Large intestine (tissue), 3 donors: Measurements from ENCODE around the gene VCAM1. TPM values are rescaled to one million over a fixed set of nuclear protein-coding genes. Genes with fewer than 3 reads are reported as not detected.

Experiments
- DNase-seq, 2 donors: peaks; one replicate each; pipeline versions ENCODE4 v3.0.0 to v3.0.0-alpha.2; 2013
- H3K27ac ChIP-seq: one replicate; pipeline ENCODE4 v1.5.1; 2013; ENCODE audit warnings: low read length
- H3K27me3 ChIP-seq: 2 replicates; pipeline ENCODE4 v1.6.1; 2013; ENCODE audit warnings: low read length; ENCODE audit not compliant: control insufficient read depth, insufficient read depth
- H3K36me3 ChIP-seq: 2 replicates; pipeline ENCODE4 v1.6.1; 2013; ENCODE audit warnings: low read length; ENCODE audit not compliant: control insufficient read depth, insufficient read depth
- H3K4me1 ChIP-seq: one replicate; pipeline ENCODE4 v1.6.1; 2013; ENCODE audit warnings: low read length; ENCODE audit not compliant: control insufficient read depth, insufficient read depth
- H3K4me3 ChIP-seq: one replicate; pipeline ENCODE4 v1.5.1; 2013; ENCODE audit warnings: low read length
- H3K9me3 ChIP-seq: one replicate; pipeline ENCODE4 v1.6.1; 2013; ENCODE audit warnings: mild to moderate bottlenecking, low read depth, low read length, moderate library complexity; ENCODE audit not compliant: control insufficient read depth
- WGBS: methylation state at CpG from one replicate; pipeline ENCODE4 v1.1.5; 2013; ENCODE audit warnings: low lambda C conversion rate; ENCODE audit not compliant: insufficient coverage; 5-methylcytosine and 5-hydroxymethylcytosine counted together
- polyA plus RNA-seq: library from polyadenylated mRNA; unstranded; fragments of 120-200 nt; gene quantifications from one replicate; pipeline ENCODE4 v1.2.1, GENCODE V29; 2013

Gene VCAM1
- polyA plus RNA-seq, 1 donor, result 18.7 TPM

DNA sequence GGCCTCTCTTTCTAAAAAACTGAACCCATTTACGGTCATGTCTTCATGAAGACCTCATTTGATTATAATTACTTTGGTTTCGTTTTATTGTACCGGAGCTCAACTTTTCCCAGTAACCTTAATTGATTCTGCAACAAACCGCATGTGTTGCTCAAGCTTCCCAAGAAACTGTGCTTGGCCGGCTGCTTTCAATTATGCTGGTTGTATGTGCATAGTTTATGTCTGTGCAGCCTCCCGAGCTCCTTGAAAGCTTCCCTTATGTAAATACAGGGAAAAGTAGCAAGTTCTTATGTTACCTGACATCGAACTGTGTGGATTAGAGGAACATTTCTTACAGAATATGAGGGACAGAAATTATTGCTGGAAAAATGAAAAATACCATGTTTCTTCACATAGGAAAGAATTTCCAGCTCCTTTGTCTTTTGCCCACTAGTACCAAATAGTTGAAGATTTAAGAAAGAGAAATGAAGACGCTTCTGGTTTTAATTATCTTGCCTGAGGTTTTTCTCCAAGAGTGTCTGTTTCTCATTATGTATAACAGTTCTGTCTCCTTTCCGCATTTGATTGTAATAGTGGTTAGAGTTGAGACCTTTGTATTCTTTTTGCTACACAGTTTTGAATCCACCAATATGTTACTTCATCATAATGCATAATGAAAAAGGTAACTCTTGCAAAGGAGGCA is 2.1 kb downstream of the VCAM1 start:
- peak in 1 of 2 donors; percentile 13 for DNase-seq
- Histone ChIP-seq H3K4me1 (no peaks in the 10 kb centered on the region), H3K9me3 (no peaks in the 10 kb centered on the region), H3K27ac (no peak overlapping the region), H3K27me3 (no peaks in the 10 kb centered on the region), H3K36me3 (peaks cover 3% of the 10 kb centered on the region), H3K4me3 (peak overlapping the region; percentile 26)
- 51% methylated on average over 5 of the region's 9 CpGs for WGBS

DNA sequence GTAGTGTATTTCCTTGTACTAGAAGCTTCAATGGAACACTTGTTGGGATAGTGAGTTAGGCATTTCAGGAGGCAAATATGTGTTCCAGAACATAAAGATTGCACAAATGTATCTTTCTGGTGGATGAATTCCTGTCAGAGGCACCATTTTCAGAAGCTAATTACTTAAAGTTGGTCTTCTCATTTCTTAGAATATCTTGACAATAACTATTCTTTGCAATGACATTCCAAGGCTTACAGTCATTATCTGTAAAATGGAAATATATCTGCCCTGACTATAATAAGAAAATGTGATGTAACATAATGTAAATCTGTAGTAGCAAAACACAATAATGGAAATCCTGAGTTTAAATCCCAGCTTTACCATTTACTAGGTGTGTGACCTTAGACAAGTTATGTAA is 2.7 kb downstream of the VCAM1 start:
- Histone ChIP-seq H3K36me3 (peaks cover 3% of the 10 kb centered on the region), H3K9me3 (no peaks in the 10 kb centered on the region), H3K4me1 (no peaks in the 10 kb centered on the region), H3K27me3 (no peaks in the 10 kb centered on the region), H3K4me3 (peak overlapping the region; percentile 26), H3K27ac (no peak overlapping the region)
- DNase-seq, result no peak

DNA sequence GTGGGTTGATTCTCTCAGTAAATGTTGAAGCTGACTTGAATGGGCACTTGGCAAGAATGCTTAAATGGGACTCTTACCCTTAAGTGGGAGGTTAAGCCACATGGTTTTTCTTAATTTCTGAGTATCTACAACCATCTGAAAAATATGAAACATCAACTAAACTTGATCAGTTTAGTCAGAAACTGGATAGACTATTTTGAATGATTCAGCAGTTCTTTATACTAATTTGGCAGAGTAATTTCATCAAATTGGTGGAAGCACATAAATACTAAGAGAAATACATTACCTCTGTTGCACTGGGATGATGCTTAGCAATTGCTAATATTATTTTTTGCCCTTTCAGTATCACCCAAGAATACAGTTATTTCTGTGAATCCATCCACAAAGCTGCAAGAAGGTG is 4.7 kb downstream of the VCAM1 start:
- no peaks in the 10 kb centered on the region for H3K27me3 ChIP-seq
- peaks cover 3% of the 10 kb centered on the region for H3K36me3 ChIP-seq
- H3K27ac ChIP-seq, result no peak overlapping the region
- H3K9me3 ChIP-seq, result no peaks in the 10 kb centered on the region
- DNase-seq, result no peak
- H3K4me3 ChIP-seq, result no peak overlapping the region
- no peaks in the 10 kb centered on the region for H3K4me1 ChIP-seq

DNA sequence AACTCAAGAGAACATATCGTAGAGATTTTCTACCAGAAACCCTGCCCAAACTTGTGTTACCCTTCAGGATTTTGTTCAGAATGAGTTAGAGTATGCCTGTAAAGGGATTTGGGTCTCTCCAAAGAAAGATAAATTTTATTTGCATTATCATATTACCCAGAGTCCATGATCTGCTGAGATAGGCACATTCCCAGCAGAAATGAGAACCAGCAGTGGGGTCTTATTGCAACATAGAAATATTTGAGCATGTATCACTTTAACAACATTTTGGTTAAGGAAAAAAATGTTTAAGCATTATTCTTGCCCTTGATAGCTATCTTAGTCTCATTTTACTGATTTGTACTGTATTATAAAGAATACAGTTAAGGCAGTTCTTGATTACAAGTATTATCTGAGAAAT is 10.6 kb downstream of the VCAM1 start:
- H3K27ac ChIP-seq, result no peak overlapping the region
- no peak overlapping the region for H3K4me3 ChIP-seq
- H3K4me1 ChIP-seq, result no peaks in the 10 kb centered on the region
- DNase-seq, result no peak
- H3K36me3 ChIP-seq, result peaks cover 3% of the 10 kb centered on the region
- no peaks in the 10 kb centered on the region for H3K27me3 ChIP-seq
- WGBS, result no CpG with 5 or more reads among the region's 1 CpG
- H3K9me3 ChIP-seq, result no peaks in the 10 kb centered on the region

DNA sequence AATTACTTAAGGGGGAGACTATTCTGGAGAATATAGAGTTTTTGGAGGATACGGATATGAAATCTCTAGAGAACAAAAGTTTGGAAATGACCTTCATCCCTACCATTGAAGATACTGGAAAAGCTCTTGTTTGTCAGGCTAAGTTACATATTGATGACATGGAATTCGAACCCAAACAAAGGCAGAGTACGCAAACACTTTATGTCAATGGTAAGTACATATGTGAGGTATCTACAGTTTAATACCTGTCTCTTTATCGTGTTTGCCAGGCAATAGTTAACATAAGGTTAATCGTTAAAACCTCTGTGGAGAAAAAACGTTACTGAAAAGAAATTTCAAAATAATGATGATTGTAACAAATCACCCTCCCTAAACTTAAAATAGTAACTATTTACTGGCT is 11.8 kb downstream of the VCAM1 start:
- H3K36me3 ChIP-seq, result peaks cover 3% of the 10 kb centered on the region
- H3K4me1 ChIP-seq, result no peaks in the 10 kb centered on the region
- no peaks in the 10 kb centered on the region for H3K27me3 ChIP-seq
- no peak overlapping the region for H3K27ac ChIP-seq
- DNase-seq, result no peak
- 59% methylated on average over 3 of the region's 6 CpGs for WGBS
- H3K9me3 ChIP-seq, result no peaks in the 10 kb centered on the region
- H3K4me3 ChIP-seq, result no peak overlapping the region

DNA sequence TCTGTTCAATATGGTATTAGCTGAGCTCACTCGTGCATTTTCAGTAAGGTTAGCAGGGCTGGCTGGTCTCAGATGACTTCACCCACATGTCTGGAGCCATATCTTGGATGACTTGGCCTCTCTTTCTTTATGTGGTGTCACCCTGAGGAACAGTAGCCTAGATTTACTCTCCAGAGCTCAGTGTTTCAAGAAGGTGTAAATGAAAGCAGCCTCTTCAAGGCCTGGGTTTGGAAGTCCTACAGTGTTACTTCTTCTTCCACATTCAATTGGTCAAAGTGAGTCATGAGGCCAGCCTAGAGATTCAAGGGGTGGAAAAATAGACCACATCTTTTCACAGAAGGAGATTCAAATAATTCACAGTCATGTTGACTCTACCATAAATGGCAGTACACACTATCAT is 12.2 kb downstream of the VCAM1 start:
- Histone ChIP-seq H3K27ac (no peak overlapping the region), H3K4me3 (no peak overlapping the region), H3K9me3 (no peaks in the 10 kb centered on the region), H3K4me1 (no peaks in the 10 kb centered on the region), H3K36me3 (peaks cover 3% of the 10 kb centered on the region), H3K27me3 (no peaks in the 10 kb centered on the region)
- WGBS, result 80% methylated on average over 1 of the region's 1 CpG
- no peak for DNase-seq

DNA sequence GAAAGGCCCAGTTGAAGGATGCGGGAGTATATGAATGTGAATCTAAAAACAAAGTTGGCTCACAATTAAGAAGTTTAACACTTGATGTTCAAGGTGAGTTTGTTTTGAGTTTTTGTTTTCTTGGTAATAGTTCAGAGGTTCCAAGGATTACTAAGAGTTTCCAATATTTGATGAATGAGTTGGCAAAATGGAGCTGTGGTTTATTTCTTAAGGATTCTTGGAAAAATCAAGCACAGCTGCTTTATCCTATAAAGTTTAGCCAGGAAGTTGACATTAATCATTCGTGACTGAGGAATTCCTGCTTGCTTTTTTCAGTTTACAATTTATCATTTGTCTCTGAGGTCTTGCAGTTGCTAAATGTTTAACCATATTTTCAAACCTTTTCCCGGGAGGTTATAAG is 15.1 kb downstream of the VCAM1 start:
- no peaks in the 10 kb centered on the region for H3K4me1 ChIP-seq
- no peaks in the 10 kb centered on the region for H3K9me3 ChIP-seq
- no peaks in the 10 kb centered on the region for H3K27me3 ChIP-seq
- DNase-seq, result peak in 1 of 2 donors; percentile 12
- no peak overlapping the region for H3K4me3 ChIP-seq
- H3K36me3 ChIP-seq, result peaks cover 3% of the 10 kb centered on the region
- WGBS, result 83% methylated on average over 1 of the region's 3 CpGs
- no peak overlapping the region for H3K27ac ChIP-seq

DNA sequence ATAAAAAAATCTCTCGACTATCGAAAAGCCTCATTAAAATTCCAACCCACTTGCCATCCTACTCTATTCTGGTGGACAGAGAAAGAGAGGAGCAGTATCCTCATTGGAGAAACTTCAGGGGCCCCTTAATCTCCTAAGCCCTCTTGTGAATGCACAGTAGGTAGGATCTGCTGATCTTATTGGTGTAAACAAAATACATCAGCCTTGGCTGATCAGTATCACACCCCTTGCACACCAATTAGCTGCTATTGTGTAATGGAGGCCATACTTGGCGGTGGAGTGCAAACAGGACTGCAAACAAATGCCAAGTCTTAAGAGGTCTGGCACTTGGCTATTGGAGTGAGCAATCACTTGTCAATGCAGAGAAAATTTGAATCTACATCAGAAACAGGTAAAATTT is 15.7 kb downstream of the VCAM1 start:
- H3K9me3 ChIP-seq, result no peaks in the 10 kb centered on the region
- no CpG with 5 or more reads among the region's 3 CpGs for WGBS
- H3K4me3 ChIP-seq, result no peak overlapping the region
- H3K36me3 ChIP-seq, result peaks cover 3% of the 10 kb centered on the region
- no peaks in the 10 kb centered on the region for H3K27me3 ChIP-seq
- no peak for DNase-seq
- H3K27ac ChIP-seq, result no peak overlapping the region
- no peaks in the 10 kb centered on the region for H3K4me1 ChIP-seq

DNA sequence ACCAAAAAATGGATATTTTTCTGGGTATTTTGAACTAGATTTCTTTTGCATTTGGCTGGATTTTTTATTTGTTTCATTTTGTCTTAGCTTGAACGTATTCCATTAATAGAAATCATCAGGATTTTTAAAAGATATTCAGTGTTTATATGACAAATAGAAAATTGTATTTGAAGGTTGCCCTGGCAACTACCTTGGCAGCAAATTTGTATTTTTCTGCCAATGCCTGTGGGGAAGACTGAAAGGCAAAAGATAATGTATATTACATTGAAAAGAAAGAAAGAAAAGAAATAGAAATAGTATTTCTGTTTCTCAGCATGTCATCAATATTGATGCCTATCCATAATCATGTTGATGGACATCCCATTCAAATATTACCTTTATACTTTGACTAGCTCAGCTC is 16.8 kb downstream of the VCAM1 start:
- Histone ChIP-seq H3K36me3 (peaks cover 3% of the 10 kb centered on the region), H3K27me3 (no peaks in the 10 kb centered on the region), H3K4me3 (no peak overlapping the region), H3K27ac (no peak overlapping the region), H3K9me3 (no peaks in the 10 kb centered on the region), H3K4me1 (no peaks in the 10 kb centered on the region)
- 63% methylated on average over 1 of the region's 1 CpG for WGBS
- DNase-seq, result no peak

DNA sequence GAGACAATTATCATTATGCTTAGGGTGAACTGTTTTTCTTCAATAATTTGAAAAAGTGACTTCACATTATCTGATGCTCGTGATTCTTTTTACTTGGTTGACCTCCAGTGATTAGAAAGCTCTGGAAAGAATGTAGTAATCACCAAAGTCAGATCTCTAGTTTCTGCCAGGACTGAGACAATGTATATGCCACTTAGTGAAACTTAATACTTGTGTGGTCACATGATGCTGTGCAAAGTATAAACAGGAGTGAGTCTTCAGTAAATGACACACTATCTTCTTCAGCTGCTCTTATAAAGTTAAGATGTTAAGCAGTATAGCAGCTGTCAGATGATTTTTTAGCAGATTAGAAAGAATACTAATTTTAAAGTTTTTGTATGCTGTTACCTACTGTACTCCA is 17.2 kb downstream of the VCAM1 start:
- WGBS, result 80% methylated on average over 1 of the region's 1 CpG
- H3K27ac ChIP-seq, result no peak overlapping the region
- no peak overlapping the region for H3K4me3 ChIP-seq
- H3K4me1 ChIP-seq, result no peaks in the 10 kb centered on the region
- no peak for DNase-seq
- H3K27me3 ChIP-seq, result no peaks in the 10 kb centered on the region
- peaks cover 1% of the 10 kb centered on the region for H3K36me3 ChIP-seq
- no peaks in the 10 kb centered on the region for H3K9me3 ChIP-seq

DNA sequence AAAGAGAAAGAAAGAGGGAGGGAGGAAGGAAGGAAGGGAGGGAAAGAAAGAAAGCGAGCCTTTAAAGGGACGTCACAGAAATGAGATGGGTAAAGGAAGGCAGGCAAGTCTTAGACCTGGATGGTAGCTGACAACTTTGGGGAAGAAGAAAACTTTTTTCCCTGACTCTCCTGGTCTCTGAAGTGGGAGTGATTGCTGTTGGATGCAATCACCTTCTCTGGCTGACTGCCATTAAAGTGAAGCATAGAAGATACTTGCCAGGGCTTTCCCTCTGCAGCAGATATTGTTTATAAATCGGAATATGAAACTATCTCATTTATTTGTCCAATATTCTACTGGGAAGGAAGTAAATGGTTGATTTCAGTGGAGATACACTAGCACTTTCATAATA is 27.0 kb downstream of the VCAM1 start:
- DNase-seq, result no peak
- Histone ChIP-seq H3K4me1 (no peaks in the 10 kb centered on the region), H3K4me3 (no peak overlapping the region), H3K36me3 (no peaks in the 10 kb centered on the region), H3K27me3 (no peaks in the 10 kb centered on the region), H3K27ac (no peak overlapping the region), H3K9me3 (no peaks in the 10 kb centered on the region)
- WGBS, result 89% methylated on average over 3 of the region's 3 CpGs
